Measurements from ENCODE around the gene TMEM87B. TPM values are rescaled to one million over a fixed set of nuclear protein-coding genes. Genes with fewer than 3 reads are reported as not detected.

TMEM87B gene
- total RNA-seq, 1 experiment from 2014 or later: 10.5 TPM

- H3K4me1 Mint-ChIP-seq: peaks cover 11 to 14% of the 10 kb centered on the region in 2 experiments
- no peak overlapping the region for H3K4ac ChIP-seq (ENCODE audit: low read depth, low read length)
- H2AK5ac ChIP-seq (ENCODE audit: insufficient read length, low read length): no peak overlapping the region
- no peak overlapping the region for H3K56ac ChIP-seq (ENCODE audit: insufficient read length, low read depth, low read length)
- no peak overlapping the region for H3K4me2 ChIP-seq (ENCODE audit: insufficient read depth, insufficient read length, low read length)
- no peaks in the 10 kb centered on the region; a peak in 1 of 7 replicates for H3K36me3 Mint-ChIP-seq (ENCODE audit: insufficient read depth in 1 of 3, low read depth in 3 of 3)
- DNase-seq: no peak
- H2BK20ac ChIP-seq (ENCODE audit: low read depth, low read length, poor library complexity, severe bottlenecking): no peak overlapping the region
- H3K27me3 ChIP-seq (ENCODE audit: insufficient read depth, low read length): no peaks in the 10 kb centered on the region
- H3K27me3 Mint-ChIP-seq (ENCODE audit: low read depth): peaks cover 1% of the 10 kb centered on the region
- no peak overlapping the region for H4K8ac ChIP-seq (replicated peaks; ENCODE audit: insufficient read length, low read depth, low read length)
- no peak overlapping the region for H3T11ph ChIP-seq (ENCODE audit: low read length)
- H4K5ac ChIP-seq (ENCODE audit: insufficient read length, low read depth, low read length): no peak overlapping the region
- TF ChIP-seq CTCF (conservative IDR thresholded peaks at IDR 0.05): no peak
- H3K14ac ChIP-seq (ENCODE audit: insufficient read depth, low read length): no peak overlapping the region
- no peak overlapping the region for H2BK120ac ChIP-seq (ENCODE audit: low read depth, low read length, poor library complexity, severe bottlenecking)
- H3K79me1 ChIP-seq (ENCODE audit: insufficient read depth, low read depth, low read length, poor library complexity, severe bottlenecking): no peaks in the 10 kb centered on the region
- H4K20me1 ChIP-seq (ENCODE audit: control insufficient read depth, insufficient read depth, insufficient read length): no peaks in the 10 kb centered on the region
- no peak overlapping the region for H3K27ac Mint-ChIP-seq
- no CpG with 5 or more reads among the region's 7 CpGs for WGBS (ENCODE audit: extremely low coverage, insufficient read length, low lambda C conversion rate)
- no peak overlapping the region for H3K18ac ChIP-seq (ENCODE audit: insufficient read length, low read depth, low read length)
- no peak overlapping the region for H2BK5ac ChIP-seq (ENCODE audit: insufficient read length, low read length)
- H3K23ac ChIP-seq (ENCODE audit: insufficient read length, low read depth, low read length): no peak overlapping the region
- no peak overlapping the region for H2AFZ ChIP-seq (ENCODE audit: low read length)
- H3K9me3 ChIP-seq (ENCODE audit: control insufficient read depth, low read depth, low read length): no peaks in the 10 kb centered on the region
- H3K79me2 ChIP-seq (ENCODE audit: insufficient read depth, low read length): no peaks in the 10 kb centered on the region
- H4K91ac ChIP-seq (ENCODE audit: insufficient read length, low read depth, low read length): no peak overlapping the region
- H2BK12ac ChIP-seq (ENCODE audit: insufficient read length, low read depth, low read length): no peak overlapping the region
- no peak overlapping the region for H3K9ac ChIP-seq (ENCODE audit: extremely low read depth, insufficient read length, low read length)
- H3K4me3 Mint-ChIP-seq: no peak overlapping the region
- H3K9me3 Mint-ChIP-seq: no peaks in the 10 kb centered on the region
- no peak overlapping the region for H3K27ac ChIP-seq (ENCODE audit: insufficient read length, low read depth, low read length)
- H3K4me1 ChIP-seq (ENCODE audit: insufficient read depth, low read length): peaks cover 3% of the 10 kb centered on the region; the same call in 1 of the 2 replicates
- no peaks in the 10 kb centered on the region for H3K23me2 ChIP-seq (ENCODE audit: insufficient read length, low read depth, low read length, poor library complexity, severe bottlenecking)
- no peak overlapping the region for H2BK15ac ChIP-seq (ENCODE audit: low read depth, low read length)
These were observed 94.9 kb downstream of the TMEM87B start for GRCh38 chr2:112149866-112150435.
